Epithelial cell of esophagus (primary cell): Measurements from ENCODE around the gene RUNX1.

Experiments used
- DNase-seq: peaks from one replicate; pipeline ENCODE4 v3.0.0; 2010; ENCODE audit warnings: low read depth
- H3K4me3 ChIP-seq: 2 replicates; pipeline ENCODE4 v1.5.1; 2011; ENCODE audit warnings: mild to moderate bottlenecking, low read length, control low read depth
- CTCF ChIP-seq: IDR thresholded peaks from 2 replicates; pipeline ENCODE4 v1.5.1; 2011; ENCODE audit warnings: low read depth, mild to moderate bottlenecking, low read length, control low read depth, inconsistent platforms; ENCODE audit not compliant: insufficient read depth; ENCODE audit errors: missing control alignments

RUNX1 gene

GRCh38 chr21:34771512-34772028 is 277.5 kb downstream of the RUNX1 start:
- peak; percentile 93 for DNase-seq
- no peak overlapping the region for H3K4me3 ChIP-seq
- TF ChIP-seq CTCF = no peak

GRCh38 chr21:34770576-34770975 is 278.5 kb downstream of the RUNX1 start:
- DNase-seq = no peak
- no peak overlapping the region for H3K4me3 ChIP-seq
- no peak for TF ChIP-seq CTCF

GRCh38 chr21:34768326-34768725 is 280.8 kb downstream of the RUNX1 start:
- no peak for TF ChIP-seq CTCF
- no peak overlapping the region for H3K4me3 ChIP-seq
- no peak for DNase-seq

GRCh38 chr21:34766862-34767261 is 282.2 kb downstream of the RUNX1 start:
- TF ChIP-seq CTCF = no peak
- no peak overlapping the region for H3K4me3 ChIP-seq
- no peak for DNase-seq

- TF ChIP-seq CTCF = no peak
- no peak overlapping the region for H3K4me3 ChIP-seq
- DNase-seq = no peak
Observed at GRCh38 chr21:34765619-34766018, 283.5 kb downstream of the RUNX1 start.

- no peak overlapping the region for H3K4me3 ChIP-seq
- DNase-seq = no peak
- TF ChIP-seq CTCF = no peak
Observed at GRCh38 chr21:34764715-34765284, 284.3 kb downstream of the RUNX1 start.

GRCh38 chr21:34762786-34763185 is 286.3 kb downstream of the RUNX1 start:
- no peak for DNase-seq
- no peak overlapping the region for H3K4me3 ChIP-seq

More at GRCh38 chr21:34762786-34763185, 286.3 kb downstream of the RUNX1 start:
- TF ChIP-seq CTCF = no peak
